Loucy (cell line): ENCODE measurements around the gene PAX1.

Experiments
- CTCF ChIP-seq: fragments of 200-600 bp; sonication (generic); conservative IDR thresholded peaks from 2 replicates; pipeline ENCODE4 v1.5.1; 2014; ENCODE audit warnings: mild to moderate bottlenecking, antibody characterized with exemption, low read length
- EZH2phosphoT487 ChIP-seq: fragments of 200-600 bp; IDR thresholded peaks from 2 replicates; pipeline ENCODE4 v1.6.1; 2018; ENCODE audit warnings: antibody characterized with exemption, mild to moderate bottlenecking, moderate library complexity, borderline replicate concordance

DNA sequence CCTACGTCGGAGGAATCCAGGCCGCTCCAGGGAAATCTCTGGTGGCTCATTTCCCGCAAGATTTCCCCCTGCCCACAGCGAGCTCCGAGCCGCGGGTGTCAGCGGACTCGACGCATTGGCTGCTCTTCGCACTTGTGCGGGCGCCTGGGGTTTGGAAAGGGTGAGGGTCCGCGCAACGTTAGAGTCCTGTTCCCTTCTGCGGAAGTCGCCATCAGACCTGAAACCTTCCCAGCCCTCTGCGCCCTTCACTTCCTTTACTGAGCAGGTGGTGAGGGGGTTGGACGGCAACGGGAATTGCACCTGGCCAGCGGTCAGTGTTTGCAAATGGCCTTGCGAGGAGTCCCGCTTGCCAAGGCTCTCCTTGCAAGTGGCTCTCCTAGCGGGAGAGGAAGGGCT, 8.4 kb downstream of the PAX1 start:
- no peak for TF ChIP-seq CTCF
- TF ChIP-seq EZH2phosphoT487, result no peak
